ENCODE results near the gene TAS2R50. TPM values are rescaled to one million over a fixed set of nuclear protein-coding genes. Genes with fewer than 3 reads are reported as not detected.

The TAS2R50 gene
- total and polyA plus RNA-seq, 10 of the 15 experiments (the other 5 are each of a cell fraction or from before 2014, with no cell fraction given), result 0.33 to 3.2 (median 1.6) TPM; not detected in 5

Other genes starting within 250 kb of the TAS2R50 start
Only the 7 nearest of the 17 such genes appear.
- 1.8 and 1.9 TPM in 2 replicates for gene TAS2R13, start 77.3 kb downstream of the TAS2R50 start, total RNA-seq (2014; rRNA removed)
- 2.2 and 2.9 TPM in 2 replicates for gene TAS2R13, start 77.3 kb downstream of the TAS2R50 start, total RNA-seq (2014; rRNA removed; fragmentation: Illumina TruSeq; extraction: Trizol)
- 0.72 and 1.0 TPM in 2 replicates for gene TAS2R13, start 77.3 kb downstream of the TAS2R50 start, total RNA-seq (2021)
- gene TAS2R13, start 77.3 kb downstream of the TAS2R50 start, polyA plus RNA-seq (2011; rRNA removed), result 0.30 and 0.75 TPM in 2 replicates
- 0.12 TPM in 1 of 2 replicates, not detected in the other for gene TAS2R13, start 77.3 kb downstream of the TAS2R50 start, polyA plus RNA-seq (2014; fragmentation: Illumina TruSeq; extraction: Trizol)
- not detected for gene TAS2R13, start 77.3 kb downstream of the TAS2R50 start, polyA plus RNA-seq (2014; fragmentation: Nextera tagmentation; extraction: Ambion mirVana)
- gene TAS2R13, start 77.3 kb downstream of the TAS2R50 start, polyA plus RNA-seq (2014; rRNA removed), result 0.13 TPM in 1 of 2 replicates, not detected in the other
- not detected for gene TAS2R13, start 77.3 kb downstream of the TAS2R50 start, polyA plus RNA-seq (2016; fragmentation: Nextera tagmentation; extraction: Ambion mirVana)
- gene PRH2, start 57.7 kb downstream of the TAS2R50 start, total RNA-seq (2014; rRNA removed), result not detected in 2 replicates
- not detected in 2 replicates for gene PRH2, start 57.7 kb downstream of the TAS2R50 start, total RNA-seq (2014; rRNA removed; fragmentation: Illumina TruSeq; extraction: Trizol)
- not detected in 2 replicates for gene PRH2, start 57.7 kb downstream of the TAS2R50 start, total RNA-seq (2021)
- 0.14 TPM in 1 of 2 replicates, not detected in the other for gene PRH2, start 57.7 kb downstream of the TAS2R50 start, polyA plus RNA-seq (2011; rRNA removed)
- not detected in 2 replicates for gene PRH2, start 57.7 kb downstream of the TAS2R50 start, polyA plus RNA-seq (2014; fragmentation: Illumina TruSeq; extraction: Trizol)
- not detected for gene PRH2, start 57.7 kb downstream of the TAS2R50 start, polyA plus RNA-seq (2014; fragmentation: Nextera tagmentation; extraction: Ambion mirVana)
- not detected in 2 replicates for gene PRH2, start 57.7 kb downstream of the TAS2R50 start, polyA plus RNA-seq (2014; rRNA removed)
- gene PRH2, start 57.7 kb downstream of the TAS2R50 start, polyA plus RNA-seq (2016; fragmentation: Nextera tagmentation; extraction: Ambion mirVana), result under 1 TPM in 1 of 2 experiments, not detected in 1; 0.50 TPM
- gene TAS2R14, start 47.6 kb downstream of the TAS2R50 start, total RNA-seq (2014; rRNA removed), result 3.0 and 5.6 TPM in 2 replicates
- 4.4 and 5.6 TPM in 2 replicates for gene TAS2R14, start 47.6 kb downstream of the TAS2R50 start, total RNA-seq (2014; rRNA removed; fragmentation: Illumina TruSeq; extraction: Trizol)
- gene TAS2R14, start 47.6 kb downstream of the TAS2R50 start, total RNA-seq (2021), result 1.5 and 1.8 TPM in 2 replicates
- 3.2 and 5.5 TPM in 2 replicates for gene TAS2R14, start 47.6 kb downstream of the TAS2R50 start, polyA plus RNA-seq (2011; rRNA removed)
- 2.0 and 2.6 TPM in 2 replicates for gene TAS2R14, start 47.6 kb downstream of the TAS2R50 start, polyA plus RNA-seq (2014; fragmentation: Illumina TruSeq; extraction: Trizol)
- gene TAS2R14, start 47.6 kb downstream of the TAS2R50 start, polyA plus RNA-seq (2014; fragmentation: Nextera tagmentation; extraction: Ambion mirVana), result 1 to 10 TPM; 1.6 to 3.1 TPM
- 0.71 and 1.2 TPM in 2 replicates for gene TAS2R14, start 47.6 kb downstream of the TAS2R50 start, polyA plus RNA-seq (2014; rRNA removed)
- 1 to 10 TPM; 1.7 to 2.3 TPM for gene TAS2R14, start 47.6 kb downstream of the TAS2R50 start, polyA plus RNA-seq (2016; fragmentation: Nextera tagmentation; extraction: Ambion mirVana)
- gene TAS2R20, start 11.4 kb upstream of the TAS2R50 start, total RNA-seq (2014; rRNA removed), result 3.9 and 4.6 TPM in 2 replicates
- gene TAS2R20, start 11.4 kb upstream of the TAS2R50 start, total RNA-seq (2014; rRNA removed; fragmentation: Illumina TruSeq; extraction: Trizol), result 3.4 and 4.1 TPM in 2 replicates
- 1.2 and 1.9 TPM in 2 replicates for gene TAS2R20, start 11.4 kb upstream of the TAS2R50 start, total RNA-seq (2021)
- 1.8 and 2.5 TPM in 2 replicates for gene TAS2R20, start 11.4 kb upstream of the TAS2R50 start, polyA plus RNA-seq (2011; rRNA removed)
- gene TAS2R20, start 11.4 kb upstream of the TAS2R50 start, polyA plus RNA-seq (2014; fragmentation: Illumina TruSeq; extraction: Trizol), result 0.78 and 1.4 TPM in 2 replicates
- under 1 TPM; 0.07 to 0.19 TPM for gene TAS2R20, start 11.4 kb upstream of the TAS2R50 start, polyA plus RNA-seq (2014; fragmentation: Nextera tagmentation; extraction: Ambion mirVana)
- 0.53 and 1.2 TPM in 2 replicates for gene TAS2R20, start 11.4 kb upstream of the TAS2R50 start, polyA plus RNA-seq (2014; rRNA removed)
- gene TAS2R20, start 11.4 kb upstream of the TAS2R50 start, polyA plus RNA-seq (2016; fragmentation: Nextera tagmentation; extraction: Ambion mirVana), result under 1 TPM; 0.09 to 0.23 TPM
- gene TAS2R19, start 35.7 kb upstream of the TAS2R50 start, total RNA-seq (2014; rRNA removed), result 5.2 and 8.0 TPM in 2 replicates
- gene TAS2R19, start 35.7 kb upstream of the TAS2R50 start, total RNA-seq (2014; rRNA removed; fragmentation: Illumina TruSeq; extraction: Trizol), result 6.9 and 8.3 TPM in 2 replicates
- gene TAS2R19, start 35.7 kb upstream of the TAS2R50 start, total RNA-seq (2021), result 1.4 and 2.7 TPM in 2 replicates
- 1.6 and 1.7 TPM in 2 replicates for gene TAS2R19, start 35.7 kb upstream of the TAS2R50 start, polyA plus RNA-seq (2011; rRNA removed)
- 0.46 and 0.48 TPM in 2 replicates for gene TAS2R19, start 35.7 kb upstream of the TAS2R50 start, polyA plus RNA-seq (2014; fragmentation: Illumina TruSeq; extraction: Trizol)
- gene TAS2R19, start 35.7 kb upstream of the TAS2R50 start, polyA plus RNA-seq (2014; fragmentation: Nextera tagmentation; extraction: Ambion mirVana), result under 1 TPM; 0.16 to 0.18 TPM
- gene TAS2R19, start 35.7 kb upstream of the TAS2R50 start, polyA plus RNA-seq (2014; rRNA removed), result 0.10 and 0.32 TPM in 2 replicates
- under 1 TPM in 1 of 2 experiments, not detected in 1; 0.20 TPM for gene TAS2R19, start 35.7 kb upstream of the TAS2R50 start, polyA plus RNA-seq (2016; fragmentation: Nextera tagmentation; extraction: Ambion mirVana)
- 3.4 and 6.2 TPM in 2 replicates for gene TAS2R31, start 44.5 kb upstream of the TAS2R50 start, total RNA-seq (2014; rRNA removed)
- 4.9 and 6.9 TPM in 2 replicates for gene TAS2R31, start 44.5 kb upstream of the TAS2R50 start, total RNA-seq (2014; rRNA removed; fragmentation: Illumina TruSeq; extraction: Trizol)
- gene TAS2R31, start 44.5 kb upstream of the TAS2R50 start, total RNA-seq (2021), result 2.7 and 2.9 TPM in 2 replicates
- 1.2 and 2.7 TPM in 2 replicates for gene TAS2R31, start 44.5 kb upstream of the TAS2R50 start, polyA plus RNA-seq (2011; rRNA removed)
- 0.84 TPM in 1 of 2 replicates, not detected in the other for gene TAS2R31, start 44.5 kb upstream of the TAS2R50 start, polyA plus RNA-seq (2014; fragmentation: Illumina TruSeq; extraction: Trizol)
- under 1 TPM; 0.09 to 0.71 TPM for gene TAS2R31, start 44.5 kb upstream of the TAS2R50 start, polyA plus RNA-seq (2014; fragmentation: Nextera tagmentation; extraction: Ambion mirVana)
- 0.40 and 0.46 TPM in 2 replicates for gene TAS2R31, start 44.5 kb upstream of the TAS2R50 start, polyA plus RNA-seq (2014; rRNA removed)
- under 1 TPM; 0.33 to 0.68 TPM for gene TAS2R31, start 44.5 kb upstream of the TAS2R50 start, polyA plus RNA-seq (2016; fragmentation: Nextera tagmentation; extraction: Ambion mirVana)
- gene TAS2R46, start 75.4 kb upstream of the TAS2R50 start, total RNA-seq (2014; rRNA removed), result 2.5 and 3.8 TPM in 2 replicates
- gene TAS2R46, start 75.4 kb upstream of the TAS2R50 start, total RNA-seq (2014; rRNA removed; fragmentation: Illumina TruSeq; extraction: Trizol), result 2.8 and 3.8 TPM in 2 replicates
- 1.3 TPM in 2 replicates for gene TAS2R46, start 75.4 kb upstream of the TAS2R50 start, total RNA-seq (2021)
- 0.31 and 0.48 TPM in 2 replicates for gene TAS2R46, start 75.4 kb upstream of the TAS2R50 start, polyA plus RNA-seq (2011; rRNA removed)
- gene TAS2R46, start 75.4 kb upstream of the TAS2R50 start, polyA plus RNA-seq (2014; fragmentation: Illumina TruSeq; extraction: Trizol), result 0.07 TPM in 1 of 2 replicates, not detected in the other
- not detected for gene TAS2R46, start 75.4 kb upstream of the TAS2R50 start, polyA plus RNA-seq (2014; fragmentation: Nextera tagmentation; extraction: Ambion mirVana)
- gene TAS2R46, start 75.4 kb upstream of the TAS2R50 start, polyA plus RNA-seq (2014; rRNA removed), result 0.23 TPM in 1 of 2 replicates, not detected in the other
- under 1 TPM; 0.44 to 0.66 TPM for gene TAS2R46, start 75.4 kb upstream of the TAS2R50 start, polyA plus RNA-seq (2016; fragmentation: Nextera tagmentation; extraction: Ambion mirVana)

All from GM12878 (cell line).